Stimulated activated CD4-positive, alpha-beta T cell treated with anti-CD3 and anti-CD28 coated beads, Interleukin-1b, Interleukin-23, amount 100 ng/mL, for 4 hours (primary cell): ENCODE measurements around the gene CLCN7.

ENCODE experiments used
- DNase-seq, 2 donors: peaks; one replicate each; pipeline ENCODE4 v3.0.0-alpha.2; 2020; ENCODE audit warnings: low read depth in 2 of 2

Gene CLCN7

DNA sequence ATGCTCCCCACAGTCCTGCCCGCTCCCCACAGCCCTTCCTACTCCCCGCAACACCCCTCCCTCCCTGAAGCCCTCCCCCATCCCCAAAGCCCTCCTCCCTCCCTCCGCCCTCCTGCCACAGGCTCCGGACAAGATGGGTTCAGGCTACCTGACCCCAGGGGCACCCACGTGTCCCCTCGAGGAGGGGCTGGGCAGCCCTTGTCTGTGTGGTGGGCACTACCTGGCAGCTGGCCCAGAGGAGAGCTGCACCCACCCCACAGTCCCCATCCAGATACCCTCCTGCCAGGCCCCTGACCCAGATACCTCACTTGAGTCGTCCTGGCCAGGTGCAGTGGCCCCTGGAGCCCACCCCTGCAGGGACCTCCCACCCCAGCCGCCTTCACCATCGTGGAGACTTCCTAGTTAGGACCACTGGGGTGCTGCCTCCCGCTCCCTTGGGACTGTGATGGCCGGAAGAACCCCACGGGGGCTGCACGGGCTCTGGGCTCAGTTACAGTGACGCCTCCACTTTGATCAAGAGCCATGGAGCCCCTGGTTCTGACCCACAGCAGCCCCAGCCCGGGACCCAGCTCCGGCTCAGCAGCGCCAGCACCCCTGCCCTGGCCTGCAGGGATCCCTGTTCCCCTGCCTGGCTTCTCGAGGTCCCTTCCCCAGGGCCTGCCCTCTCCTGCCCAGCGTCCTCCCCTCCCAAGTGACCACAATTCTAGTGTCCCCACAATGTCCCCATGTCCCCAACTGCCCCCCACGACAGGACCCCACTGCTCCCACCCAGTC is 43.1 kb downstream of the CLCN7 start:
- no peak for DNase-seq

GRCh38 chr16:1430759-1431496 is 43.9 kb downstream of the CLCN7 start, which contains the start of gene PERCC1:
PERCC1 (plus strand) TSS chr16:1431078; CDS start chr16:1432594, 1,516 bp downstream.
- DNase-seq = no peak

DNA sequence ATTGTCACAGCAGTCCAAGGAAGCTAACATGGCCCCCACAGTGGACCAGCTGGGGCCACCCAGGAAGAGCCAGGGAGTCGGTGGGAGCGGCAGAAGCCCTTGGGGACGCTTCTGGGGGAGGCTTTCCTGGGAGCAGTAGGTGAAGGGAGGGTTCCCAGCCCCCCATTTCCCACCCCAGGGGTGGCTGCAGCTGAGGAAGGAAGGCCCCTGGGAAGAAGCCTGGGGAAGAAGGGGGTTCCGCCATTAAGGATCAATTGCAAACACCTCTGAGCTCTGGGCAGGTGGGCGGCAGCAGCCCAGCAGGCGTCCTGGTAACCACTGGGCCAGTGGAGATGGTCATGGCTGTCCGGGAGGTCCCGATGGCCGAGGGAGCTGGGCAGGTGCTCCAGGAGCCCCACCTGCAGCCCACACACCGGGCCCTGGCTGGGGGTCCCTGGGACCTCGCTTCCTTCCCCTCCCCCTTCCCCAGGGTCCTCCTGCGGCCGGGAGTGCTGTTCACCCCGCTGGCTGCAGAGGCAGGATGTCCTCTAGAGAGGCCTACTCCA is 44.5 kb downstream of the CLCN7 start:
- DNase-seq = no peak

GRCh38 chr16:1429631-1430030 is 45.2 kb downstream of the CLCN7 start:
- DNase-seq = no peak

GRCh38 chr16:1429012-1429411 is 45.8 kb downstream of the CLCN7 start:
- DNase-seq = no peak

GRCh38 chr16:1428511-1428910 is 46.3 kb downstream of the CLCN7 start:
- DNase-seq = peak in 1 of 2 donors; percentile 37

DNA sequence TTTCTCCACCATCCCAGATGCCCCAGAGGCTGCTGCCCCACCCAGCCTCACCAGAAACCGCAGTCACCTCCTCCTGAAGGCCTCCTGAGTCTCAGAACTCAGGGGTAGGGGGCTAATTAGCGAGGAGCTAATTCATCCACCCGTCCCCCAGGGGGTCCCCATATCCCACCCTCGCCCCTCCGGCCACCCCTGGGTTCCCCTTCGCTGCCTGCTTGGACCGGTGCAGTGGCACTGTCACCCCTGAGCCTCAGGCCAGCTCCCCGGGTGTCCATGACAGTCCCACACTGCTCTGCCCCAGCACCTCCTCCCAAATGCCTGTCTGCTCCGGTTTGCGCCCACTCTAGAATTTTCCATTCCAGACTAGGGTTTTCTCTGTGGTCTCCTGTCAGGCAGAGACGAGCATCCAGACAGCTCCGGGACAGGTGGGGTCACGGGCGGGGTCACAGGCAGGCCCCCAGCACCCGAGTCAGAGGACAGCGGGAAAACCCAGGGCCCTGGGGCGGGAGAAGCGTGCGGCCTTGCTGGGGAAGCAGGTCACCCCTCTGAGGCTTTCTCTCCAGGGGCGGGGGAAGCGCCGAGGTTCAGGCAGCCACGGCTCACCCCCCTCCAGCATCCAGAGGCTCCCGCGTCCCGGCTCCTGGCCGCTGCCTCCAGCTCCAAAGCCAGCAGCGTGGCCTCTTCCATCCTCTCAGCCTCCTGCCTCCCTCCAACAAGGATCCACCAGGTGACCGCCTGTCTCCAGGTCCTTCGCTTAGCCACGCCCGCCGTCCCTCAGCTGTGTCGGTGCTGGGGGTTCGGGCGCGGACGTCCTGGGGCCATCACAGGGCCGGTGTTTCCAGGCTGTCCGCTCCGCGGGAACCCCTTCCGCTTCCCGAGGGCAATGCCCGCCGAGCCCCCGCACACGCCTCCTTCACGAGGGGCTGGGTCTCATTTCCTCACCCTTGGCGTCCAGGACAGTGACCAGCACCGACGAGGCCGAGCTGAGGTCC is 47.1 kb downstream of the CLCN7 start:
- no peak for DNase-seq

DNA sequence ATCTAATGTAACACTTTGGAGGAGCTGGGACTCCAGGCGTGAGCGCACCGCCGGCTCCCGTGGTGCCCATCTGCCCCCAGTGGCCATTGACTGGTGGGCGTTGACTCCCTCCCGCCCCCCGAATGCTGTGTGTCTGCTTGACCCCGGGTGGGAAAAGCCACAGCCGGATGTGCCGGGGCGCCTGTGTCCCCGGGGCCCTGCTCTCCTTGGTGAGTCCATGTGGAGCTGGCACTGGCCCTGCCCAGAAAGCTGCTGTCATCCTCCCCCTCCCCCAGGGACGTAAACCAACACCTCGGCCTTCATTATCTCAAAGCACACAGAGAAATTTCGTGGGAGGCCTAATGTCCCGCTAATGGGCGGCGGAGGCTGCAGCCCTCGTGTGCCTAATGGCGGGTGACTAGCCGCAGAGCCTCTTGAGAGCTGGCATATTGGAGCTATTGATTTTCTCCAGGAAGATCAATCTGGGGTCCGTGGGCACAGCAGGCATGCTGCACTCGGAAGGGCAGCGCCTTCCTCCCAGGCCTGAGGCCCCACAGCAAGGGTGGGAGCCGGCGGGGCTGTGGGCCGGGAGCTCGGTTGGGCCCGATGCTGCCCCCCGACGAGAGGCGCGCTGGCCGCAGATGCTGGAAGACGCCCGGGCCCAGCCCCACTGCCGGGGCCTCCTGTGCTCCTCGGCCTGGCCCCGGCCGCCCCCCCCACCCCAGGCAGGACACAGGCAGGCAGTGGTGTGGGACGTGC is 47.9 kb downstream of the CLCN7 start:
- DNase-seq = no peak

- no peak for DNase-seq
Observed at GRCh38 chr16:1425616-1426370, 49.0 kb downstream of the CLCN7 start.

- no peak for DNase-seq
Observed at GRCh38 chr16:1424028-1424427, 50.8 kb downstream of the CLCN7 start.

GRCh38 chr16:1422076-1422475 is 52.8 kb downstream of the CLCN7 start:
- DNase-seq = no peak

GRCh38 chr16:1420111-1420539 is 54.7 kb downstream of the CLCN7 start:
- no peak for DNase-seq

DNA sequence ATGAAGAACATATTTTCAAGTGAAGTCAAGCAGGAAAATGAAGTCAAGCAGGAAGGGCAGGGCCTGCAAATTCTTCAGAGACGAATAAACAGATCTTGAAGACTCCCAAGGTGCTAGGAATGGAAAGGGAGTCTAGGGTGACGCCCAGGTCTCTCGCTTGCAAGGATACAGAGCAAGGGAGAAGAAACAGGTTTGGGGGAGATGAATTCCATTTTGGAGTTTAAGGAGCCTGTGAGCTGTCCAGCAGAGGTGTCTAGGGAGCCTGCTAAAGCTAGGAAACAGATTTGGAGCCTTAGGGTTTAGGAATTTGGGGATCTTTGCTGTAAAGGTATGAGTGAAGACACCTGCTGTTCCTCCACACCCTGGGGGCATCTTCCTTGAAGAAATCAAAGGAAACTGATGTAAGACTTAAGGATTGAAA is 58.3 kb downstream of the CLCN7 start:
- DNase-seq = no peak

GRCh38 chr16:1414532-1415260 is 60.1 kb downstream of the CLCN7 start, which contains the start of gene UNKL:
UNKL (minus strand) TSS chr16:1414704; CDS start chr16:1414691, 13 bp downstream.
- peak; percentile 77 to 79 for DNase-seq

DNA sequence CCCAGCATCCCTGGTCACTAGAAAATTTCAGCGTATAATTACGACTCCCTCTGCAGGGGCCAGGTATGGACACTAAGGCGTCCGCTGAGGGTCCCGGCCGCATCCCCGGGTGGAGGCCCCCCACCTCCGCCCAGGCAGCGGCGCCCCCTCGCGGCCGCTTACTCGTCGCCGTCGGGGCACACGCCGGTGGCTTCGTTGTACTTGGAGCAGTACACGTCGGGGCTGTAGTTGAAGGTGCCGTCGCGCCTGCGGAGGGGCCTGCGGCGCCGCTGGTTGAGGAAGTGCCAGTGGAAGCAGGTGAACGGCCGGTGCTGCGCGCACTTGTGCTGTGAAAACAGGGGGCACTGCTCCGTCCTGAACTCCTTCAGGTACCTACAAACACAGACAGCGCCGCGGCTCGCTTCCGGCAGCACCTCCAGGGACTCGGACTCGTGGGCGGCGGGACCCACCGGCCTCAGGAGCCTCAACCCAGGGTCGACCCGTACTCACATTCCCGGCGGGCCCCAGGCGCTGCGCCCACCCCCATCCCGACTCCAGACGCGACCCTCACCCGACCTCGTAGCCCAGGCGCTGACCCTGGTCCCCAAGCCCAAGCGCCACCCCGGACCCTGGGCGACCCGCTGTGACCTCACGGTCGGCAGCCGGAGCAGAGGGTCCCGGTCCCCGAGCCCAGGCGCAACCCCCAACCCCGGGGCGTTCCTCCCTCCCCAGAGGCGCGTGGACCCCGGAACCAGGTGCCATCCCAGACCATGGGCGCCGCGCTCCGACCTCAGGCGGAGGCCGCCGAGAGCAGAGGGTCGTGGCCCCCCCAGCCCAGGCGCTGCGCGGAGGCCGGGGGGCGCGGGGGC is 60.9 kb downstream of the CLCN7 start:
- DNase-seq = peak; percentile 42 to 53

DNA sequence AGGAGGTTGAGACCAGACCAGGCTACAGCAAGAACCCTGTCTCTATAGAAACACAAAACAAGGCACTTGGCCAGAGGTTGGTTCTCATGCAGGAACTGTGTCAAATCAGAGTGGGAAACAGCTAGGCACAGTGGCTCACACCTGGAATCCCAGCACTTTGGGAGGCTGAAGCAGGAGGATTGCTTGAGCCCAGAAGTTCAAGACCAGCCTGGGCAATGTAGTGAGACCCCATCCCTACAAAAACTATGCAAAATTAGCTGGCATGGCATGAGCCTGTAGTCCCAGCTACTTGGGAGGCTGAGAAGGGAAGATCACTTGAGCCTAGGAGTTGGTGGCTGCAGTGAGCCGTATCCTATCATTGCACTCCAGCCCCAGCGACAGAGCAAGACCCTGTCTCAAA is 62.0 kb downstream of the CLCN7 start:
- no peak for DNase-seq

DNA sequence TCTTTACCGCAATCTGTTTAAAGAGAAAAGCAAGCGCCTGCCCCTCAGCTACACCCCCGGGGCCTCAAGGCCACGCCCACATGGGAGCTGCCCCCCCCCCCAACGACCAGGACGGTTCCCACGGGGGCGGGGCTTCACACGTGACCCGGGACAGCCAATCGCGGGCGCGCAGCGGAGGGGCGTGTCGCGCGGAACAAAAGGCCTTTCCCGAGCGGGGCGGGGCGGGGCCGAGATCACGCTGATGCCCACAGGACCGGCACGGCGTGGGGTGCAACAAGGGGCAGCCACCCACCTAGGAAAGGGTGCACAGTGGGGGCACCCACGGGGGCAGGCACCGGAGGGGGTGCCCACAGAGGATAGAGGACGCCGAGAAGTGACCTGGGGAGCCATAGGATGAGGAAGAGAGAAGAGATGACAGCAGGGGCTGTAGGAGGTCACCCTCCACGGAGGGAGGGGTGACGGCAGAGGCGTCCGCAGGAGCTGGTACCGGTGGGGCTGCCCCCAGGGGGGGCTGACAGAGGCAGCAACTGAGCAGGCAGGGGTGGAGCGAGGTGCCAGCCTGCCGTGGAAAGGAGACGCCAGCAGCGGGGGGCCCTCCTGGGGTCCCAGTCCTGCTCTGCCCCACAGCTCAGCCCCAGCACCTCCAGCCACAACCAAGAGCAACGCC is 66.5 kb downstream of the CLCN7 start:
- peak; percentile 95 to 97 for DNase-seq

GRCh38 chr16:1407753-1408152 is 67.1 kb downstream of the CLCN7 start:
- DNase-seq = no peak
